ENCODE measurements around the gene RPP38. TPM values are rescaled to one million over a fixed set of nuclear protein-coding genes. Genes with fewer than 3 reads are reported as not detected.

The RPP38 gene
- polyA plus RNA-seq, 3 donors, result 8.1 to 13.8 (median 13.3) TPM

- H4K20me1 ChIP-seq (ENCODE audit: insufficient read depth, low read length), result peaks cover 18% of the 10 kb centered on the region
- H3K9ac ChIP-seq (ENCODE audit: insufficient read depth, low read length, poor library complexity, severe bottlenecking), result no peak overlapping the region
- no peak overlapping the region for H2AFZ ChIP-seq (ENCODE audit: insufficient read depth, low read depth, low read length, poor library complexity, severe bottlenecking)
- H3K27ac Mint-ChIP-seq, result peak overlapping the region in 2 of 7 donors; percentile 25 to 32
- H3K4me1 Mint-ChIP-seq, result peaks cover 4% of the 10 kb centered on the region
- H3K27ac ChIP-seq (ENCODE audit: low read depth in 1 of 2, low read length in 2 of 2), result no peak overlapping the region
- peaks cover under 1% of the 10 kb centered on the region for H3K79me2 ChIP-seq (ENCODE audit: insufficient read depth, low read length)
- 88% methylated on average over 3 of the region's 8 CpGs for whole genome bisulfite sequencing (ENCODE audit: insufficient coverage)
- TF ChIP-seq, protein P1, sequence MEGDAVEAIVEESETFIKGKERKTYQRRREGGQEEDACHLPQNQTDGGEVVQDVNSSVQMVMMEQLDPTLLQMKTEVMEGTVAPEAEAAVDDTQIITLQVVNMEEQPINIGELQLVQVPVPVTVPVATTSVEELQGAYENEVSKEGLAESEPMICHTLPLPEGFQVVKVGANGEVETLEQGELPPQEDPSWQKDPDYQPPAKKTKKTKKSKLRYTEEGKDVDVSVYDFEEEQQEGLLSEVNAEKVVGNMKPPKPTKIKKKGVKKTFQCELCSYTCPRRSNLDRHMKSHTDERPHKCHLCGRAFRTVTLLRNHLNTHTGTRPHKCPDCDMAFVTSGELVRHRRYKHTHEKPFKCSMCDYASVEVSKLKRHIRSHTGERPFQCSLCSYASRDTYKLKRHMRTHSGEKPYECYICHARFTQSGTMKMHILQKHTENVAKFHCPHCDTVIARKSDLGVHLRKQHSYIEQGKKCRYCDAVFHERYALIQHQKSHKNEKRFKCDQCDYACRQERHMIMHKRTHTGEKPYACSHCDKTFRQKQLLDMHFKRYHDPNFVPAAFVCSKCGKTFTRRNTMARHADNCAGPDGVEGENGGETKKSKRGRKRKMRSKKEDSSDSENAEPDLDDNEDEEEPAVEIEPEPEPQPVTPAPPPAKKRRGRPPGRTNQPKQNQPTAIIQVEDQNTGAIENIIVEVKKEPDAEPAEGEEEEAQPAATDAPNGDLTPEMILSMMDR (IDR thresholded peaks at IDR 0.05), result peak; percentile 95
- DNase-seq, result peak; percentile 48 to 71 (median 65)
- H3K27me3 Mint-ChIP-seq (ENCODE audit: low read depth in 3 of 3), result peaks cover 0 to 1% (median 0%) of the 10 kb centered on the region in 3 donors
- no peaks in the 10 kb centered on the region for H3K9me3 Mint-ChIP-seq
- no peaks in the 10 kb centered on the region for H3K9me3 ChIP-seq (replicated peaks in 1 of 2; ENCODE audit: control insufficient read depth in 1 of 2, insufficient read depth in 1 of 2, low read length in 2 of 2)
- peaks cover 28 to 67% of the 10 kb centered on the region in 2 donors for H3K36me3 ChIP-seq (replicated peaks in 1 of 2; ENCODE audit: control insufficient read depth in 1 of 2, insufficient read depth in 2 of 2, low read length in 2 of 2)
- H3K4me3 ChIP-seq (replicated peaks in 1 of 3; ENCODE audit: low read depth in 2 of 3, low read length in 3 of 3), result no peak overlapping the region
- H3K27me3 ChIP-seq (ENCODE audit: control insufficient read depth in 2 of 2, insufficient read depth in 2 of 2, low read length in 2 of 2), result no peaks in the 10 kb centered on the region
- H3K4me3 Mint-ChIP-seq, result no peak overlapping the region
- no peak overlapping the region for H3K4me2 ChIP-seq (replicated peaks; ENCODE audit: extremely low read depth, low read length, poor library complexity, severe bottlenecking)
- intact Hi-C loops (cut with micrococcal nuclease), result loop anchor here (5.0 to 10.0 kb wide), 4 partner anchors 58 to 612 kb away; partner anchors contain the start of gene NMT2 (in 1 of the 2)
- H3K4me1 ChIP-seq (ENCODE audit: control insufficient read depth in 1 of 2, insufficient read depth in 2 of 2, low read length in 2 of 2), result no peaks in the 10 kb centered on the region
- peaks cover 38 to 48% of the 10 kb centered on the region in 2 donors for H3K36me3 Mint-ChIP-seq
Measured at GRCh38 chr10:15106352-15107013, 9.3 kb downstream of the RPP38 start.

GRCh38 chr10:15112657-15113056 is 15.5 kb downstream of the RPP38 start:
- Histone ChIP-seq H3K27ac (ENCODE audit: low read depth in 1 of 2, low read length in 2 of 2) (no peak overlapping the region), H3K9ac (ENCODE audit: insufficient read depth, low read length, poor library complexity, severe bottlenecking) (no peak overlapping the region), H3K4me3 (replicated peaks in 1 of 3; ENCODE audit: low read depth in 2 of 3, low read length in 3 of 3) (no peak overlapping the region), H3K36me3 (replicated peaks in 1 of 2; ENCODE audit: control insufficient read depth in 1 of 2, insufficient read depth in 2 of 2, low read length in 2 of 2) (peaks cover 0 to 23% of the 10 kb centered on the region in 2 donors), H3K4me2 (replicated peaks; ENCODE audit: extremely low read depth, low read length, poor library complexity, severe bottlenecking) (no peak overlapping the region), H3K9me3 (replicated peaks in 1 of 2; ENCODE audit: control insufficient read depth in 1 of 2, insufficient read depth in 1 of 2, low read length in 2 of 2) (no peaks in the 10 kb centered on the region), H4K20me1 (ENCODE audit: insufficient read depth, low read length) (no peaks in the 10 kb centered on the region), H3K79me2 (ENCODE audit: insufficient read depth, low read length) (no peaks in the 10 kb centered on the region), H3K27me3 (ENCODE audit: control insufficient read depth in 2 of 2, insufficient read depth in 2 of 2, low read length in 2 of 2) (no peaks in the 10 kb centered on the region), H2AFZ (ENCODE audit: insufficient read depth, low read depth, low read length, poor library complexity, severe bottlenecking) (no peak overlapping the region), H3K4me1 (ENCODE audit: control insufficient read depth in 1 of 2, insufficient read depth in 2 of 2, low read length in 2 of 2) (no peaks in the 10 kb centered on the region)
- intact Hi-C loops (cut with micrococcal nuclease), result no loop called here
- TF ChIP-seq, protein P1 (IDR thresholded peaks at IDR 0.05), result no peak
- peaks cover 0 to 3% (median 0%) of the 10 kb centered on the region in 7 donors for H3K9me3 Mint-ChIP-seq
- H3K4me3 Mint-ChIP-seq, result no peak overlapping the region
- peaks cover 0 to 1% (median 0%) of the 10 kb centered on the region in 3 donors for H3K27me3 Mint-ChIP-seq (ENCODE audit: low read depth in 3 of 3)
- H3K4me1 Mint-ChIP-seq, result no peaks in the 10 kb centered on the region
- peaks cover 20 to 24% of the 10 kb centered on the region in 2 donors for H3K36me3 Mint-ChIP-seq
- DNase-seq, result no peak
- 96% methylated on average over 12 of the region's 13 CpGs for WGBS (ENCODE audit: insufficient coverage)
- H3K27ac Mint-ChIP-seq, result no peak overlapping the region

Measured in CD14-positive monocyte (primary cell).